ENCODE results near the gene ZFAND3.

GRCh38 chr6:37903351-37904340, 84.1 kb downstream of the ZFAND3 start:
- TF ChIP-seq GATA3 (IDR thresholded peaks at IDR 0.05; ENCODE audit: low read depth, low read length) (no peak), GATA2 (IDR thresholded peaks at IDR 0.05; ENCODE audit: low read depth, low read length) (no peak)
